ENCODE measurements around the gene CDK6. TPM values are rescaled to one million over a fixed set of nuclear protein-coding genes. Genes with fewer than 3 reads are reported as not detected.

The CDK6 gene
- total and polyA plus RNA-seq, 2 of the 8 experiments (the other 6 are each of a cell fraction or from before 2014, with no cell fraction given) = 5.9 to 18.9 TPM

DNA sequence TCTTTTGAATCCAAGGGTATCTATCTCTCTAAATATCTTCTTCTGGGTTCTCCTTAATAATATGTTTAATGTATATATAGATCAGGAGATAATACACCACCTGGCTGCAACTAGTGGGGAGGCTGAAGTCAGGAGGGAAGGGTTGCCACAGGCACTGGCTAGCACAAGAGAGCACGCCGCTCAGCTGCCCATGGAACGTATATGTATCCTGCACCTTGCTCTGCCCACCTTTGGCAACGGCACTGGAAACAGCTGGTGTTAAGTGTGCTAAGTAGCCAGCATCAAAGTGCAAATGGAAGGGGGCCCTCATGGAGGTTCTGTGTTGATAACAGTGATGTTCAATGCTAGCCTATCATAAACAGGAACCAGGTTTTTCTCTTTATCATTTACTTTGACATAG, 196.4 kb downstream of the CDK6 start:
- CTCF ChIA-PET (ENCODE audit: partially characterized antibody) = interaction anchor here (0.8 kb wide), 1 partner anchor 19 kb away, joined by 3 read pairs; no protein-coding TSS in a partner anchor
- TF ChIP-seq ZNF274 (IDR thresholded peaks at IDR 0.05; ENCODE audit: borderline replicate concordance, extremely low read depth, low read length) = no peak
- TF ChIP-seq CEBPB (IDR thresholded peaks at IDR 0.05; ENCODE audit: low read depth, low read length) = no peak
- TF ChIP-seq FOSL1 (IDR thresholded peaks at IDR 0.05; ENCODE audit: insufficient read depth, low read depth, low read length) = no peak
- no peak for TF ChIP-seq TAF7 (optimal IDR thresholded peaks at IDR 0.05; ENCODE audit: borderline replicate concordance, low read depth, low read length)
- TF ChIP-seq HDAC2 (IDR thresholded peaks at IDR 0.05; ENCODE audit: borderline replicate concordance in 1 of 2, low read depth in 2 of 2, low read length in 2 of 2) = no peak
- TF ChIP-seq RNF2 (IDR thresholded peaks at IDR 0.05; ENCODE audit: borderline replicate concordance, low read depth, low read length, missing control alignments, poor library complexity, severe bottlenecking) = no peak
- TF ChIP-seq SP2 (IDR thresholded peaks at IDR 0.05; ENCODE audit: low read length) = no peak
- TF ChIP-seq CTBP2 (IDR thresholded peaks at IDR 0.05; ENCODE audit: borderline replicate concordance, insufficient read depth, insufficient read length, low read length) = no peak
- no peak for TF ChIP-seq CHD1 (IDR thresholded peaks at IDR 0.05; ENCODE audit: low read depth, low read length)
- no peak for TF ChIP-seq CBX5 (IDR thresholded peaks at IDR 0.05; ENCODE audit: low read depth, low read length)
- TF ChIP-seq SP1 (IDR thresholded peaks at IDR 0.05; ENCODE audit: low read depth, low read length) = no peak
- no peak for TF ChIP-seq SIRT6 (IDR thresholded peaks at IDR 0.05; ENCODE audit: low read length)
- TF ChIP-seq NRF1 (IDR thresholded peaks at IDR 0.05; ENCODE audit: low read depth, low read length) = no peak
- no peak for TF ChIP-seq TCF12 (IDR thresholded peaks at IDR 0.05; ENCODE audit: low read depth, low read length)
- no peak for TF ChIP-seq CHD2 (IDR thresholded peaks at IDR 0.05; ENCODE audit: low read length)

More for the DNA sequence above, 196.4 kb downstream of the CDK6 start:
- Histone ChIP-seq H2BK15ac (ENCODE audit: low read length) (no peak overlapping the region), H3K27ac (ENCODE audit: low read depth, low read length) (no peak overlapping the region), H3K79me2 (ENCODE audit: control insufficient read depth in 1 of 2, insufficient read depth in 2 of 2, low read length in 2 of 2) (no peaks in the 10 kb centered on the region), H3K23me2 (ENCODE audit: low read depth, low read length) (no peaks in the 10 kb centered on the region), H3K9ac (replicated peaks in 1 of 4; ENCODE audit: extremely low read depth in 1 of 4, low read depth in 3 of 4, low read length in 3 of 4) (no peak overlapping the region), H4K91ac (replicated peaks; ENCODE audit: insufficient read length, low read length) (no peak overlapping the region), H3K14ac (ENCODE audit: insufficient read length) (no peak overlapping the region), H3K4me2 (ENCODE audit: insufficient read depth in 1 of 2, low read depth in 2 of 2, low read length in 2 of 2) (no peak overlapping the region), H3K27me3 (replicated peaks in 1 of 4; ENCODE audit: control insufficient read depth in 3 of 4, extremely low read depth in 1 of 4, insufficient read depth in 3 of 4, low read length in 3 of 4) (no peaks in the 10 kb centered on the region), H3K9me3 (ENCODE audit: insufficient read depth in 2 of 2, low read depth in 1 of 2, low read length in 1 of 2) (no peaks in the 10 kb centered on the region), H2BK12ac (ENCODE audit: low read depth, low read length) (no peak overlapping the region), H2BK5ac (ENCODE audit: low read depth, low read length) (no peak overlapping the region), H2BK120ac (replicated peaks; ENCODE audit: low read depth, low read length) (no peak overlapping the region), H4K20me1 (replicated peaks in 1 of 2; ENCODE audit: control insufficient read depth in 1 of 2, insufficient read depth in 2 of 2, low read length in 2 of 2) (no peaks in the 10 kb centered on the region), H3K4me3 (ENCODE audit: extremely low read depth in 1 of 4, insufficient read depth in 2 of 4, low read depth in 3 of 4, low read length in 4 of 4) (no peak overlapping the region), H3K4me1 (replicated peaks in 1 of 4; ENCODE audit: control insufficient read depth in 3 of 4, insufficient read depth in 4 of 4, low read length in 3 of 4) (peaks cover 0 to 3% (median under 1%) of the 10 kb centered on the region in 4 experiments; a peak in 4 of 7 replicates), H3K4ac (replicated peaks; ENCODE audit: insufficient read length, low read depth, low read length) (no peak overlapping the region), H2AFZ (ENCODE audit: low read length) (no peak overlapping the region), H2BK20ac (ENCODE audit: low read length) (no peak overlapping the region), H4K5ac (ENCODE audit: insufficient read length, low read depth, low read length) (no peak overlapping the region), H2AK5ac (ENCODE audit: low read depth, low read length) (no peak overlapping the region), H3K36me3 (ENCODE audit: control insufficient read depth in 2 of 4, insufficient read depth in 4 of 4, low read length in 3 of 4) (no peaks in the 10 kb centered on the region), H3K79me1 (ENCODE audit: low read depth, low read length) (no peaks in the 10 kb centered on the region), H3K23ac (ENCODE audit: insufficient read length) (no peak overlapping the region), H4K8ac (ENCODE audit: extremely low read depth, insufficient read depth, low read length) (no peak overlapping the region), H3K56ac (replicated peaks; ENCODE audit: insufficient read length, low read depth, low read length) (no peak overlapping the region), H3K18ac (ENCODE audit: extremely low read depth, low read length) (no peak overlapping the region)
- POLR2A ChIA-PET (ENCODE audit: partially characterized antibody) = no interaction called here
- no peak for FAIRE-seq
- no peak for DNase-seq (ENCODE audit: low read depth in 1 of 2, low spot score in 2 of 2)
- 90% methylated on average over 4 of the region's 4 CpGs; no CpG with 5 or more reads in 1 of the 2 experiments for WGBS, 2 experiments (ENCODE audit: extremely low coverage in 1 of 2, insufficient coverage in 1 of 2, insufficient read length in 1 of 2, insufficient replicate concordance in 2 of 2, low coverage in 1 of 2, low lambda C conversion rate in 2 of 2, missing lambda C conversion rate in 1 of 2)

Measured in H1 (cell line).